ENCODE data around the gene ZBTB16. TPM values are rescaled to one million over a fixed set of nuclear protein-coding genes. Genes with fewer than 3 reads are reported as not detected.
A peak's percentile ranks its signal among the peaks of the same experiment; 100 is the strongest.

ZBTB16 gene
- total and polyA plus RNA-seq, 2 experiments from 2014 or later, result 8.7 to 10.5 TPM

GRCh38 chr11:114275280-114275679 lies 215.8 kb downstream of the ZBTB16 start:
- Histone ChIP-seq H3K4me1 (ENCODE audit: low read depth) (no peaks in the 10 kb centered on the region), H3K27me3 (peaks cover 29% of the 10 kb centered on the region), H3K4me3 (no peak overlapping the region), H3K27ac (no peak overlapping the region), H3K9me3 (ENCODE audit: low read depth) (no peaks in the 10 kb centered on the region), H3K36me3 (no peaks in the 10 kb centered on the region)
- TF ChIP-seq CTCF (IDR thresholded peaks at IDR 0.05; ENCODE audit: low read depth, low read length), result no peak
- no peak for DNase-seq (ENCODE audit: low read depth in 1 of 2, low spot score in 1 of 2)

- Histone ChIP-seq H3K36me3 (no peaks in the 10 kb centered on the region), H3K4me3 (no peak overlapping the region), H3K4me1 (ENCODE audit: low read depth) (no peaks in the 10 kb centered on the region), H3K27me3 (peaks cover 29% of the 10 kb centered on the region), H3K27ac (no peak overlapping the region), H3K9me3 (ENCODE audit: low read depth) (no peaks in the 10 kb centered on the region)
- TF ChIP-seq CTCF (IDR thresholded peaks at IDR 0.05; ENCODE audit: low read depth, low read length), result no peak
- DNase-seq (ENCODE audit: low read depth in 1 of 2, low spot score in 1 of 2), result no peak
Observed at GRCh38 chr11:114276077-114276476, 216.6 kb downstream of the ZBTB16 start.

- Histone ChIP-seq H3K9me3 (ENCODE audit: low read depth) (no peaks in the 10 kb centered on the region), H3K27me3 (peaks cover 21% of the 10 kb centered on the region), H3K36me3 (no peaks in the 10 kb centered on the region), H3K27ac (no peak overlapping the region), H3K4me1 (ENCODE audit: low read depth) (no peaks in the 10 kb centered on the region), H3K4me3 (no peak overlapping the region)
- no peak for TF ChIP-seq CTCF (IDR thresholded peaks at IDR 0.05; ENCODE audit: low read depth, low read length)
- no peak for DNase-seq (ENCODE audit: low read depth in 1 of 2, low spot score in 1 of 2)
Observed at GRCh38 chr11:114277637-114278341, 218.3 kb downstream of the ZBTB16 start.

- H3K4me1 ChIP-seq (ENCODE audit: low read depth), result no peaks in the 10 kb centered on the region
- H3K4me3 ChIP-seq, result no peak overlapping the region
- H3K36me3 ChIP-seq, result no peaks in the 10 kb centered on the region
- no peaks in the 10 kb centered on the region for H3K9me3 ChIP-seq (ENCODE audit: low read depth)
- no peak for TF ChIP-seq CTCF (IDR thresholded peaks at IDR 0.05; ENCODE audit: low read depth, low read length)
- peaks cover 21% of the 10 kb centered on the region for H3K27me3 ChIP-seq
- no peak for DNase-seq (ENCODE audit: low read depth in 1 of 2, low spot score in 1 of 2)
- H3K27ac ChIP-seq, result no peak overlapping the region
Observed at GRCh38 chr11:114278342-114279065, 219.0 kb downstream of the ZBTB16 start.

- peak in 1 of 2 donors; percentile 54 for DNase-seq (ENCODE audit: low read depth in 1 of 2, low spot score in 1 of 2)
- H3K27me3 ChIP-seq, result peaks cover 18% of the 10 kb centered on the region
- H3K9me3 ChIP-seq (ENCODE audit: low read depth), result no peaks in the 10 kb centered on the region
- H3K27ac ChIP-seq, result no peak overlapping the region
- H3K36me3 ChIP-seq, result no peaks in the 10 kb centered on the region
- TF ChIP-seq CTCF (IDR thresholded peaks at IDR 0.05; ENCODE audit: low read depth, low read length), result no peak
- H3K4me3 ChIP-seq, result no peak overlapping the region
- H3K4me1 ChIP-seq (ENCODE audit: low read depth), result no peaks in the 10 kb centered on the region
Observed at GRCh38 chr11:114279792-114280546, 220.5 kb downstream of the ZBTB16 start.

Data from cardiac muscle cell (in vitro differentiated cells and primary cell).